Spleen (tissue), 7 donors: Measurements from ENCODE around the gene SGPL1.

Experiments used
- CTCF ChIP-seq, 11 experiments: fragments of 200-600 bp in 7 of 11; fragments of 450-650 bp in 4 of 11; sonication (generic) in 4 of 11; IDR thresholded peaks in 8 of 11; conservative IDR thresholded peaks in 3 of 11; 1 replicate in 7 of 11; 2 replicates in 4 of 11; pipeline versions ENCODE4 v1.4.0 to v1.8.0; 2016 to 2021; ENCODE audit warnings: antibody characterized with exemption in 11 of 11, inconsistent platforms in 4 of 11, mild to moderate bottlenecking in 1 of 11
- POLR2A ChIP-seq, 3 donors: fragments of 450-650 bp; IDR thresholded peaks; one replicate each; pipeline ENCODE4 v1.5.1; 2017; ENCODE audit warnings: antibody characterized with exemption in 3 of 3, mild to moderate bottlenecking in 1 of 3
- donor health status: DM: no; HTN: no; CAD: no; lungs with moderate emphysema.
- donor health status: DM: no; HTN: no; CAD: no.
- donor health status: DM: no; HTN: no; CAD: no.

DNA sequence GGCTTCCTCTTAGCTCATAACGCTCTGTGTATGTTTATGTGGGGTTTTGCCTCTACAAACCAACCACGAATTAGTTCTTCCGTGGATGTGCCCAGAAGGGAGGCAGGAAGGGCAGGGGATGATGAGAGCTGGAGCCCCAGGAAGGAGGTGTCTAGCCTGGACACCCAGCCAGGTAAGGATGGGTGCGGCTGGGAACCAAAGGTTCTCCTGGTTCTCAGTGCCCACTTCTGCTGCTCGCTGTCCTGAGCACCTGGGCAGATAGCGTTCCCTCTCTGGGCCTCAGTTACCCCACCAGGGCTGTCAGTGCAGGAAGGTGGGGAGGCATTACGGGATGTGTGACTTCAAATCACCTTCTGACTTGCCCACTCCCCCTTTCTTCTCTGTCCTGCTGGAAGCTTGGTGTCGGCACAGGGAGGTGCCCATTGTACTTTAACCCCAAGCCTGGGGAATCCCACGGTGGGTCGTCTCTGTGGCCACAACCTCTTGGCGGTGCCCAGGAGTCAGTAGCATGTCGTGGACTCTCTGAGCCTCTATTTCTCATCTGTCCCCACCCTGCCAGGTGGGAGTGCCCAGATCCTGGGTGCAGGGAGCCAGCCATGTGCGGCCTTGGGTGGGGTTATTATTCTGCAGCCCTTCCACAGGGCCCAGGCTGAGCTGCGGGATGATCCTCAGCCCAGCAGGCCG, 91.3 kb downstream of the SGPL1 start:
- TF ChIP-seq POLR2A (IDR thresholded peaks at IDR 0.05) (no peak), CTCF (IDR thresholded peaks at IDR 0.05 in 8 of 11, conservative IDR thresholded peaks at IDR 0.05 in 3 of 11) (no peak)
